Measurements from ENCODE around the gene NKX1-2.

DNA sequence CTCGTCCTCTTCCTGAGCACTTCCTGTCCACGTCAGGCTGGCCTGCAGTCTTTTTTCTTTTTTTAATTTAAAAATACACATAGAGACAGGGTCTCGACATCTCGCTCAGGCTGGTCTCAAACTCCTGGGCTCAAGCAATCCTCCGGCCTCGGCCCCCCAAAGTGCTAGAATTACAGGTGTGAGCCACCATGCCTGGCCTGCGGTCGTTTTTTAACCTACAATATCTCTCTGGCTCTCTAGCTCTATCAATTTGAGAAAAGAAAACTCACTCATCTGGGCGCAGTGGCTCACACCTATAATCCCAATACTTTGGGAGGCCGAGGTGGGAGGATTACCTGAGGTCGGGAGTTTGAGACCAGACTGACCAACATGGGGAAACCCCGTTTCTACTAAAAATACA is 27.1 kb downstream of the NKX1-2 start:
- no peak for TF ChIP-seq EZH2 (IDR thresholded peaks at IDR 0.05)
- no peak for TF ChIP-seq POLR2AphosphoS5 (IDR thresholded peaks at IDR 0.05; ENCODE audit: borderline replicate concordance, low read depth, low read length)

All from SK-N-MC (cell line).